Muscle of arm (tissue), 12 donors: ENCODE measurements around the gene SCML1. TPM values are rescaled to one million over a fixed set of nuclear protein-coding genes. Genes with fewer than 3 reads are reported as not detected.

Experiments used
- DNase-seq: peaks from one replicate; pipeline ENCODE4 v3.0.0-alpha.2; 2013
- polyA plus RNA-seq, 12 donors: library from polyadenylated mRNA; unstranded; fragments of 120-200 nt; gene quantifications; one replicate each; pipeline ENCODE4 v1.2.1, GENCODE V29; 2013; ENCODE audit not compliant: insufficient read length in 12 of 12

Gene SCML1
- polyA plus RNA-seq, 12 donors: 8.5 to 19.8 (median 14.9) TPM; not detected in 1

DNA sequence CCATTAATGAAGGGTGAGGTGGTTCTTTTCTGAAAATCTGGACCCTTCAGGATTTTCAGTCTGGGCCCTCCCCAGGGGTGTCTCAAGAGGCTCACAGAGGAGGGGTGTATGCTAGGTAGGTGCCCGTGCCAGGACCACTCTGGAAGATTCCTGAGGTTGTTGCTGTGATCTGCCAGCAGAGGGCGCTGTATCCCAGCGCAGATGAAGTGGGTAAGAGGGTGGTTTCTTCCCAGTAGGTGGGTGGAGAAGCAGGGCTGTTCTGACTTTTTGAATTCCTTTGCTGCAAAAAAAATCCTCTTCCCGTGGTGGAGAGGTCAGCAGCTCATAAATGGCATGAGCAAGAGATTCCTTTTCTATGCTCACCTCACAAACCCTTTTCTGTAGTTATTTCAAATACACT lies 51.1 kb downstream of the SCML1 start:
- peak; percentile 7 for DNase-seq

- no peak for DNase-seq
These were observed 51.8 kb downstream of the SCML1 start for GRCh38 chrX:17788956-17789562.

DNA sequence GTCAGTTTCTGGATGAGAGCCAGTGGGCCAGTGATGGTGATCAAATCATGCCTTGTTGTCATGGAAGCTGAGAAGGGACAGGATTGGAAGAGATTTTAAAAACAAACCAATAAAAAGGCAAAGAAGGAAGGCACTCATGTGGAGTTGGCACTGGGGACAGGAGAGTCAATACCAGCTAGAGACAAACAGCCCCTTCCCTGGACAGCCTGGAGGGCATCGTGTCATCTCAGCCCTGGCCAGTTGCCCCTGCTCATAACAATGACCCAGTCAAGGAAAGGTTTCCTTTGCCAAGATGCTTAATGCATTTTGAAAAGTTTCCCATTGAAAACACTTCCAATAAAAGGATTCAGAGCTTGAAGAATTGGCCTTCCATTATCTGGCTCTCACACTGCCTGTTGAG lies 55.5 kb downstream of the SCML1 start:
- no peak for DNase-seq

DNA sequence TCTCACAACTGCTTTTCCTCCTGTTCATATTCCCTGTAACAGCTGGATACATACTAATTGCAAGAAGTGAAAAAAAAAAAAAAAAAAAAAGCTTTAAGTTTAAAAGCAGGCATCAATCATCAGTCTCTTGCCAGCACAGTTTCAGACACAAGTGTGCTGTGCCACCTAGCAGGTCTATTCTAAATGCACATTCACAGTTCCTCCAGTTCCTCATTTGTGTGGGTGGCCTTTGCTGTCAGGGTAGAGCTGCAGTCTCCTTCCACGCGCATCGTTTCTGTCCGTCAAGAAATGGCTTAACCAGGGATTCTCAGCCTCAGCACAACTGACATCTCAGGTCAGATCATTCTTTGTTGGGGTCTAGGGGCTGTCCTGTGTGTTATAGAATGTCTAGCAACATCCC lies 61.6 kb downstream of the SCML1 start:
- no peak for DNase-seq

DNA sequence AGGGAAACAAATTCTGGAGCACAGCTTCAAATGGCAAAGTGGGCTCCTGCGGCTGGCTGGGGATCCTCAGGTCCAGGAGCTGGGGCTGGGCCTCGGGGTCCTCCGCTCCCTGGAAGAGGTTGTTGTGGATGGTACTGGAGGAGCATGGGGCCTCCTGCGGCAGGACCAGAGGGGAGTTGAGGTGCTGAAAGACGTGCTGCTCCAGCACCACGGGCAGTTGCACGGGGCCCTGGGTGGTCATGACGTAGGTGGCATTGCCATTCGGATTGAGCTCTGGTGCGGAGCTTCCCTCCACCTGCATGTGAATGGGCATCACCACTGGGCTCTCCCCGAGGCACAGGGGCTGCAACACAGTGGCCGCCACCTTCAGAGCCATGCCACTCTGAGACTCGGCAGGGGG lies 64.1 kb downstream of the SCML1 start:
- DNase-seq: no peak

- DNase-seq: no peak
These were observed 65.5 kb downstream of the SCML1 start for GRCh38 chrX:17802756-17803155.

- DNase-seq: no peak
These were observed 66.2 kb downstream of the SCML1 start for GRCh38 chrX:17803449-17803848.

Other genes with a start within 250 kb of the SCML1 start
- gene RAI2, start 123.8 kb downstream of the SCML1 start, polyA plus RNA-seq: 10 to 100 TPM in 2 of 12 donors, 1 to 10 TPM in 9, not detected in 1; 7.2 to 14.8 (median 9.1) TPM